GM12874 (cell line): Measurements from ENCODE around the gene FARS2.

Experiments used
- CTCF ChIP-seq: IDR thresholded peaks from 2 replicates; pipeline ENCODE4 v1.5.1; 2011; ENCODE audit warnings: low read depth, mild to moderate bottlenecking, control low read depth, low read length, moderate library complexity; ENCODE audit not compliant: insufficient read depth

FARS2 gene

GRCh38 chr6:5220443-5220842, 40.9 kb upstream of the FARS2 start:
- no peak for TF ChIP-seq CTCF

DNA sequence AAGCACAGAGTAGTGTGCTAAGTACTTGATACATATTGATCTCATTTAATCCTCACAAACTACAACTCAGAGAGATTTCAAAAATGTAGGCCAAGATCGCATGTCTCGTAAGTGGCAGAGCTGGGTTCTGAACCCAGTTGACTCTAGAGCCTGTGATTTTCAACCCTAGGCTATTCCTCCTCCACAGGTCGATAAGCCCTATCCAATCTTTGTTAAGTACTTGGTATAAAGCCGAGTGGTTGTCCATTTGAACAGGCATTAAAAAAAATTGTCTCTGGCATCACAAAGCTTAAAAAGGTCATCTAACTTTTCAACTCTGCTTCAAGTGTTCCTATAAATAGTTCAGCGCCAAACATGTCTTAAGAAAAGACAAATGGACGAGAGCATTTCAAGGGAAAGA, 38.0 kb upstream of the FARS2 start:
- TF ChIP-seq CTCF: no peak

DNA sequence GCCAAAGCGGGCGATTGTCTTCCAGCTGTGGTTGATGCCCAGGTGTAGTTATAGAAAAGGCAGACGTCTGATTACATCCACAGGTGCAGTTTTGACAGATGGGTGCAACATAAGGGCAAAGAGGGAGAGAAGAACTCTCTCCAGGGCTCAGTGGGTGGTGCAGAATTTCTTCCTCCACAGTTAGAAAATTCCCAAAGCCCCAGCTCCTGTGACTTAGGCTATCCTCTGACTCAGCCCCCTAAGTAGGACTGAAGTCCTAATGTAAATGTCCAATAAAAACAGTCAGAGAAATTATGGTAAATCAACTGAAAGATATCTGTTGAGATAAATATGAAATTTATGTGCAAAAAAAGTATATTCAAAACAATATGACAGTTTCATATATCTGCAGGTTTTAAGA, 32.0 kb upstream of the FARS2 start:
- TF ChIP-seq CTCF: no peak

DNA sequence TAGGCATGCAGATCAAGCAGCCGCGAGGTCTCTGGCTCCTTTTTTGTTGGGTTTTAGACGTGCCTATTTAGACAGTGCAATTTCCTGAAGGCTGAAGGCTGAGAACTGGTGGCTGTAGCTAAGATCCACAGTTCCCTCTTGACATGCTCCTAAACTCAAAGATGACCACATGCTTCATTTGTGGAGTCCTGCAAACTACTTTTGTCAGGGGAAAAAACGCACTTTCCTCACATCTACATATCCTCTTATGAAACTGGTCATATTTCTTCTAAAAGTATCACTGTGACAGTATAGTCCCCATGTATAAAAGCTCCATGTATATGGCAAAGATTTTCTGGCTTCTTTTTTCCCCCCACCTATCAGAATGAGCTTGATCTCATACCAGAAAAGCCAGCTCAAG, 31.2 kb upstream of the FARS2 start:
- no peak for TF ChIP-seq CTCF

- TF ChIP-seq CTCF: no peak
Measured at GRCh38 chr6:5231289-5231688, 30.0 kb upstream of the FARS2 start.

DNA sequence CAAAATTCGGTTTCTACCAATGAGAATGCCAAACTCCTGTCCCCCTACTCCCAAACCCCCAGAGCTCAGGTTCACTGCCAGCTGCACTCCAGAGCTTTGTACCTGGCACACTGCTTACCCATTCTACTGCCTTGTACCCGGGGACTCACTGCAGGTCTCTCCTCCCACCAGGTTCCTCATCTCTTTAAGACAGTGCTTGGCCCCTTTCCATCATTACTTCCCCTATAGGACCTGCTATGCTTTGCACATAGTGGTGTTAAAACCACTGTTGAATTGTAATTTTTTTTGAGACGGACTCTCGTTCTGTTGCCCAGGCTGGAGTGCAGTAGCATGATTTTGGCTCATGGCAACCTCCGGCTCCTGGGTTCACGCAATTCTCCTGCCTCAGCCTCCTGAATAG, 26.4 kb upstream of the FARS2 start:
- no peak for TF ChIP-seq CTCF

GRCh38 chr6:5235830-5236229, 25.5 kb upstream of the FARS2 start:
- TF ChIP-seq CTCF: no peak

DNA sequence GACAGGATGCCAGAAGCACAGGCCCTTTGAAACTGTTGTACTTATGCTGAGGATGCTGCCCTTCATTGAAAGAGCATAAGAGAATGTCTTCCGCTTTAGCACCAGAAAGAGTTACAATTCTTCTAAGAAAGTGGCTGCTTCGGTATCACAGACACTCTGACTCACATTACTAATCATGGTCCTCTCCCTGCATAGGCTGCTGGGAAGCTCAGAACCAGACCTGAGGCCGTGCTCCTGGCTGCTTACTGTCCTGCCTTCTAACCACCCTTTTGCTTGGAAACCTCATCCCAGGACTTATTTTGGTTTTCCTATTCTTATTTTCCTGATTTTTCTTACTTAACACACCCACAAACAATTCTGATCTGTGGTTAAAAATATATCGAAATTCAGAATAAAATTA, 23.5 kb upstream of the FARS2 start:
- TF ChIP-seq CTCF: no peak
